ENCODE measurements around the gene SIT1.
"Not testable (repeated sequence)": the region's sequence is repeated elsewhere in the genome, so short reads cannot be mapped to it uniquely, and the experiment has no call there.

Gene SIT1

GRCh38 chr9:35658137-35658967 is 7.6 kb upstream of the SIT1 start, which contains the start of gene CCDC107:
Gene CCDC107 (plus strand): TSS chr9:35658292. CDS start chr9:35658380, 88 bp downstream.
- peak; percentile 74 for DNase-seq

- peak; percentile 91 for DNase-seq
These were observed 6.9 kb upstream of the SIT1 start, which contains the start of gene RMRP for GRCh38 chr9:35657546-35658136. Gene RMRP (minus strand): TSS chr9:35658019.

- DNase-seq: peak; percentile 38
These were observed 6.3 kb upstream of the SIT1 start for GRCh38 chr9:35656831-35657545.

GRCh38 chr9:35656348-35656747 is 5.6 kb upstream of the SIT1 start:
- no peak for DNase-seq

- DNase-seq: no peak
These were observed 2.9 kb upstream of the SIT1 start for GRCh38 chr9:35653611-35654010.

GRCh38 chr9:35652829-35653209 is 2.1 kb upstream of the SIT1 start:
- no peak for DNase-seq

- no peak for DNase-seq
These were observed 1.5 kb upstream of the SIT1 start for GRCh38 chr9:35651956-35652828.

- DNase-seq: no peak
These were observed 1.0 kb downstream of the SIT1 start for GRCh38 chr9:35649431-35650340.

GRCh38 chr9:35646533-35647265 is 4.0 kb downstream of the SIT1 start:
- DNase-seq: peak; percentile 74

GRCh38 chr9:35646153-35646532 is 4.6 kb downstream of the SIT1 start:
- DNase-seq: no peak

GRCh38 chr9:35645736-35646135 is 5.0 kb downstream of the SIT1 start:
- DNase-seq: not testable (repeated sequence)

GRCh38 chr9:35643046-35643445 is 7.7 kb downstream of the SIT1 start:
- no peak for DNase-seq

- not testable (repeated sequence) for DNase-seq
These were observed 9.3 kb downstream of the SIT1 start for GRCh38 chr9:35641478-35641877.

- DNase-seq: not testable (repeated sequence)
These were observed 10.3 kb downstream of the SIT1 start for GRCh38 chr9:35640431-35640830.

GRCh38 chr9:35639631-35640030 is 11.1 kb downstream of the SIT1 start:
- no peak for DNase-seq

GRCh38 chr9:35639225-35639624 is 11.5 kb downstream of the SIT1 start:
- DNase-seq: not testable (repeated sequence)

- not testable (repeated sequence) for DNase-seq
These were observed 12.0 kb downstream of the SIT1 start for GRCh38 chr9:35638751-35639150.

- not testable (repeated sequence) for DNase-seq
These were observed 13.2 kb downstream of the SIT1 start for GRCh38 chr9:35637427-35637955.

- DNase-seq: not testable (repeated sequence)
These were observed 13.9 kb downstream of the SIT1 start for GRCh38 chr9:35636877-35637246.

- DNase-seq: no peak
These were observed 14.4 kb downstream of the SIT1 start for GRCh38 chr9:35636135-35636876.

Measured in NCI-H2171 treated with DMSO at 0.1 percent for 48 hours (cell line).